SU-DHL-6 (cell line): ENCODE results near the gene LSM8.

ENCODE experiments used
- CTCF ChIP-seq: fragments of 200-600 bp; sonication (generic); IDR thresholded peaks from one replicate; pipeline ENCODE4 v1.5.1; 2017; ENCODE audit warnings: antibody characterized with exemption, mild to moderate bottlenecking, low read length, moderate library complexity; ENCODE audit not compliant: insufficient read depth, poor library complexity, severe bottlenecking
- EZH2phosphoT487 ChIP-seq: fragments of 200-600 bp; sonication (generic), shearing (Covaris generic); conservative IDR thresholded peaks from 2 replicates; pipeline ENCODE4 v1.6.1; 2018; ENCODE audit warnings: mild to moderate bottlenecking, antibody characterized with exemption, low read length, moderate library complexity, mixed read lengths

- TF ChIP-seq CTCF (no peak), EZH2phosphoT487 (no peak)
These were observed 18.1 kb downstream of the LSM8 start for GRCh38 chr7:118202061-118202460.
